Measurements from ENCODE around the gene GTF2IRD1.

- TF ChIP-seq CTCF (IDR thresholded peaks at IDR 0.05; ENCODE audit: poor library complexity) (no peak), EZH2 (IDR thresholded peaks at IDR 0.05; ENCODE audit: borderline replicate concordance) (no peak), EZH2phosphoT487 (IDR thresholded peaks at IDR 0.05; ENCODE audit: low read depth, severe bottlenecking, unreplicated experiment) (no peak)
These were observed 132.8 kb downstream of the GTF2IRD1 start for GRCh38 chr7:74586258-74587175.

Data from hepatocyte (in vitro differentiated cells).